ENCODE results near the gene LRRFIP1.

GRCh38 chr2:237752761-237753165 lies 125.4 kb downstream of the LRRFIP1 start:
- no peak for TF ChIP-seq CTCF (IDR thresholded peaks at IDR 0.05; ENCODE audit: extremely low read depth in 1 of 2, insufficient read depth in 1 of 2, low read depth in 1 of 2, low read length in 2 of 2)
- TF ChIP-seq POLR2AphosphoS5 (IDR thresholded peaks at IDR 0.05; ENCODE audit: insufficient read depth, low read depth, low read length) = no peak
- TF ChIP-seq POLR2A (IDR thresholded peaks at IDR 0.05; ENCODE audit: low read depth, low read length) = no peak
- TF ChIP-seq FOS (IDR thresholded peaks at IDR 0.05; ENCODE audit: borderline replicate concordance, insufficient read depth, low read length) = no peak
- no peak for TF ChIP-seq EZH2 (IDR thresholded peaks at IDR 0.05; ENCODE audit: borderline replicate concordance, low read depth, low read length, severe bottlenecking)
- no peak for TF ChIP-seq JUN (IDR thresholded peaks at IDR 0.05; ENCODE audit: borderline replicate concordance, insufficient read depth, insufficient read length, low read depth)

Data from endothelial cell of umbilical vein (primary cell).